ENCODE results near the gene CCDC8. TPM values are rescaled to one million over a fixed set of nuclear protein-coding genes. Genes with fewer than 3 reads are reported as not detected.
"Not testable (repeated sequence)": the region's sequence is repeated elsewhere in the genome, so short reads cannot be mapped to it uniquely, and the experiment has no call there.

The CCDC8 gene
- polyA plus RNA-seq, 6 donors from 2014 or later, result not detected

GRCh38 chr19:46446021-46446420 is 32.7 kb upstream of the CCDC8 start:
- Mint-ChIP-seq H3K9me3 (peaks cover 0 to 12% (median 10%) of the 10 kb centered on the region in 7 donors), H3K27me3 (peaks cover 8 to 31% (median 16%) of the 10 kb centered on the region in 3 donors), H3K27ac (no peak overlapping the region), H3K36me3 (peaks cover 0 to 7% of the 10 kb centered on the region in 2 donors), H3K4me3 (no peak overlapping the region), H3K4me1 (peaks cover 0 to 4% (median 2%) of the 10 kb centered on the region in 3 donors)
- DNase-seq (no peak), ATAC-seq (ENCODE audit: low read depth in 2 of 2) (no peak)

- no peak for ATAC-seq (ENCODE audit: low read depth in 2 of 2)
- peaks cover 0 to 20% (median 15%) of the 10 kb centered on the region in 3 donors for H3K27me3 Mint-ChIP-seq
- peaks cover 0 to 4% (median 2%) of the 10 kb centered on the region in 3 donors for H3K4me1 Mint-ChIP-seq
- peak overlapping the region in 1 of 6 donors; percentile 50 for H3K27ac Mint-ChIP-seq
- no peak for DNase-seq
- H3K4me3 Mint-ChIP-seq, result no peak overlapping the region
- H3K9me3 Mint-ChIP-seq, result no peaks in the 10 kb centered on the region
- H3K36me3 Mint-ChIP-seq, result no peaks in the 10 kb centered on the region
These were observed 29.6 kb upstream of the CCDC8 start for GRCh38 chr19:46442808-46443450.

- Mint-ChIP-seq H3K4me1 (peaks cover 0 to 4% (median 2%) of the 10 kb centered on the region in 3 donors), H3K27me3 (peaks cover 0 to 13% (median 8%) of the 10 kb centered on the region in 3 donors), H3K9me3 (no peaks in the 10 kb centered on the region), H3K27ac (no peak overlapping the region), H3K4me3 (no peak overlapping the region), H3K36me3 (no peaks in the 10 kb centered on the region)
- ATAC-seq (ENCODE audit: low read depth in 2 of 2) (no peak), DNase-seq (no peak)
These were observed 28.5 kb upstream of the CCDC8 start for GRCh38 chr19:46441866-46442265.

- H3K4me3 Mint-ChIP-seq; ATAC-seq (ENCODE audit: low read depth in 2 of 2); H3K36me3 Mint-ChIP-seq; H3K27ac Mint-ChIP-seq; DNase-seq; H3K4me1 Mint-ChIP-seq; H3K9me3 Mint-ChIP-seq: not testable (repeated sequence)
- peaks cover 21 to 31% (median 22%) of the 10 kb centered on the region in 3 donors for H3K27me3 Mint-ChIP-seq
These were observed 22.3 kb upstream of the CCDC8 start for GRCh38 chr19:46435689-46436088.

- H3K9me3 Mint-ChIP-seq, result peaks cover 0 to 4% (median 0%) of the 10 kb centered on the region in 7 donors
- no peak for DNase-seq
- no peaks in the 10 kb centered on the region for H3K36me3 Mint-ChIP-seq
These were observed 21.6 kb upstream of the CCDC8 start for GRCh38 chr19:46435009-46435408.

GRCh38 chr19:46433470-46433869 is 20.1 kb upstream of the CCDC8 start:
- H3K4me3 Mint-ChIP-seq; H3K9me3 Mint-ChIP-seq; H3K27ac Mint-ChIP-seq; H3K36me3 Mint-ChIP-seq; ATAC-seq (ENCODE audit: low read depth in 2 of 2); DNase-seq: not testable (repeated sequence)
- peaks cover 42 to 53% (median 42%) of the 10 kb centered on the region in 3 donors for H3K27me3 Mint-ChIP-seq
- H3K4me1 Mint-ChIP-seq, result peaks cover 9 to 11% (median 11%) of the 10 kb centered on the region in 3 donors

More at GRCh38 chr19:46435009-46435408, 21.6 kb upstream of the CCDC8 start:
- Mint-ChIP-seq H3K27ac (no peak overlapping the region), H3K4me3 (no peak overlapping the region), H3K27me3 (peaks cover 28 to 38% (median 29%) of the 10 kb centered on the region in 3 donors), H3K4me1 (no peaks in the 10 kb centered on the region)
- no peak for ATAC-seq (ENCODE audit: low read depth in 2 of 2)

GRCh38 chr19:46431824-46432223 is 18.5 kb upstream of the CCDC8 start:
- H3K27ac Mint-ChIP-seq, result peak overlapping the region in 1 of 6 donors; percentile 66
- no peaks in the 10 kb centered on the region for H3K36me3 Mint-ChIP-seq
- peaks cover 0 to 4% (median 0%) of the 10 kb centered on the region in 7 donors for H3K9me3 Mint-ChIP-seq
- H3K4me1 Mint-ChIP-seq, result peaks cover 21 to 27% (median 22%) of the 10 kb centered on the region in 3 donors
- ATAC-seq (ENCODE audit: low read depth in 2 of 2), result no peak
- no peak for DNase-seq
- H3K4me3 Mint-ChIP-seq, result no peak overlapping the region
- peaks cover 49 to 69% (median 58%) of the 10 kb centered on the region in 3 donors for H3K27me3 Mint-ChIP-seq

- Mint-ChIP-seq H3K27me3 (peaks cover 58 to 82% (median 70%) of the 10 kb centered on the region in 3 donors), H3K27ac (peak overlapping the region in 3 of 6 donors; percentile 5 to 56 (median 15)), H3K9me3 (peaks cover 0 to 4% (median 0%) of the 10 kb centered on the region in 7 donors), H3K36me3 (no peaks in the 10 kb centered on the region), H3K4me3 (peak overlapping the region in 5 of 8 donors; percentile 4 to 67 (median 61)), H3K4me1 (peaks cover 25 to 34% (median 30%) of the 10 kb centered on the region in 3 donors)
- DNase-seq, result no peak
- ATAC-seq (ENCODE audit: low read depth in 2 of 2), result no peak
These were observed 16.6 kb upstream of the CCDC8 start for GRCh38 chr19:46429999-46430398.

GRCh38 chr19:46428239-46429135 is 15.1 kb upstream of the CCDC8 start, which contains the start of gene PNMA8C:
PNMA8C (minus strand) TSS chr19:46428936; CDS start chr19:46428359, 577 bp downstream.
- peaks cover 0 to 3% (median 0%) of the 10 kb centered on the region in 7 donors for H3K9me3 Mint-ChIP-seq
- peak within 1 kb of the TSS in 5 of 6 donors; percentile 61 to 89 (median 72) for H3K27ac Mint-ChIP-seq
- peaks cover 55 to 85% (median 62%) of the 10 kb centered on the region in 3 donors for H3K27me3 Mint-ChIP-seq
- peaks cover 25 to 34% (median 30%) of the 10 kb centered on the region in 3 donors for H3K4me1 Mint-ChIP-seq
- no peaks in the 10 kb centered on the region for H3K36me3 Mint-ChIP-seq
- peak; percentile 64 to 69 for ATAC-seq (ENCODE audit: low read depth in 2 of 2)
- peak within 1 kb of the TSS; percentile 6 to 90 (median 80) for H3K4me3 Mint-ChIP-seq
- DNase-seq, result peak; percentile 20

GRCh38 chr19:46427518-46428045 is 14.2 kb upstream of the CCDC8 start:
- Mint-ChIP-seq H3K4me1 (peaks cover 25 to 34% (median 30%) of the 10 kb centered on the region in 3 donors), H3K36me3 (no peaks in the 10 kb centered on the region), H3K9me3 (peaks cover 0 to 3% (median 0%) of the 10 kb centered on the region in 7 donors), H3K4me3 (peak overlapping the region in 5 of 8 donors; percentile 32 to 82 (median 64)), H3K27me3 (peaks cover 63 to 89% (median 69%) of the 10 kb centered on the region in 3 donors), H3K27ac (peak overlapping the region in 1 of 6 donors; percentile 61)
- DNase-seq (no peak), ATAC-seq (ENCODE audit: low read depth in 2 of 2) (no peak)

- peaks cover 0 to 3% (median 0%) of the 10 kb centered on the region in 7 donors for H3K9me3 Mint-ChIP-seq
- H3K4me1 Mint-ChIP-seq, result peaks cover 25 to 34% (median 30%) of the 10 kb centered on the region in 3 donors
- no peaks in the 10 kb centered on the region for H3K36me3 Mint-ChIP-seq
- H3K27me3 Mint-ChIP-seq, result peaks cover 64 to 86% (median 69%) of the 10 kb centered on the region in 3 donors
- ATAC-seq (ENCODE audit: low read depth in 2 of 2), result peak in 1 of 2 donors; percentile 20
- H3K4me3 Mint-ChIP-seq, result peak overlapping the region in 7 of 8 donors; percentile 1 to 71 (median 65)
- no peak overlapping the region for H3K27ac Mint-ChIP-seq
- no peak for DNase-seq
These were observed 13.3 kb upstream of the CCDC8 start for GRCh38 chr19:46426506-46427162.

GRCh38 chr19:46426035-46426505 is 12.7 kb upstream of the CCDC8 start:
- no peak overlapping the region for H3K27ac Mint-ChIP-seq

More at GRCh38 chr19:46426035-46426505, 12.7 kb upstream of the CCDC8 start:
- ATAC-seq (ENCODE audit: low read depth in 2 of 2) (no peak), DNase-seq (no peak)
- H3K27me3 Mint-ChIP-seq, result peaks cover 60 to 85% (median 65%) of the 10 kb centered on the region in 3 donors
- H3K4me1 Mint-ChIP-seq, result peaks cover 25 to 34% (median 30%) of the 10 kb centered on the region in 3 donors
- peak overlapping the region in 7 of 8 donors; percentile 1 to 71 (median 65) for H3K4me3 Mint-ChIP-seq
- H3K9me3 Mint-ChIP-seq, result peaks cover 0 to 3% (median 0%) of the 10 kb centered on the region in 7 donors
- no peaks in the 10 kb centered on the region for H3K36me3 Mint-ChIP-seq

Data from naive B cell (primary cell).